ENCODE measurements around the gene TCHHL1.

GRCh38 chr1:152044386-152044785 lies 44.5 kb downstream of the TCHHL1 start:
- no peak for TF ChIP-seq POLR2AphosphoS5 (IDR thresholded peaks at IDR 0.05; ENCODE audit: low read depth, low read length)
- no peak for TF ChIP-seq POLR2A (IDR thresholded peaks at IDR 0.05; ENCODE audit: low read depth, low read length)
- TF ChIP-seq TAF1 (IDR thresholded peaks at IDR 0.05; ENCODE audit: borderline replicate concordance, low read depth, low read length) = no peak
